GM19025 (cell line): ENCODE measurements around the gene MUTYH.
"Not testable (repeated sequence)": the region's sequence is repeated elsewhere in the genome, so short reads cannot be mapped to it uniquely, and the experiment has no call there.

Experiments used
- ATAC-seq: cut with Tn5 transposase; IDR thresholded peaks from one replicate; pipeline ENCODE4 v1.9.1; 2021; ENCODE audit warnings: mild to moderate bottlenecking, low read depth, moderate library complexity; ENCODE audit not compliant: unreplicated experiment

The MUTYH gene

GRCh38 chr1:45325851-45326506 lies 14.3 kb downstream of the MUTYH start:
- no peak for ATAC-seq

- no peak for ATAC-seq
These were observed 17.7 kb downstream of the MUTYH start for GRCh38 chr1:45322486-45323040.

DNA sequence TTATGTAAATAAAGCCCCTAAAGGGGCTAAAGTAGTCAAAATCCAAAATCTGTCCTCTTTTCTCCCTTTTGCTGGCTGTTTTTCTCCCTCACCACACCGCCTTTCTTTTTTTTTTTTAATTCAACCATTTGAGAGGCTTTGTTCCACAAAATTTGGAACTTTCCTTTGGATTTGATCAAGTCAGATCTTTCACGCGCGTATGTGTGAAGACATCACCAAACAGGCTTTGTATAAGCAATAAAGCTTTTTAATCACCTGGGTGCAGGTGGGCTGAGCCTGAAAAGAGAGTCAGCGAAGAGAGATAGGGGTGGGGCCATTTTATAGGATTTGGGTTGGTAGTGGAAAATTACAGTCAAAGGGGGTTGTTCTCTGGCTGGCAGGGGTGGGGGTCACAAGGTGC lies 18.8 kb downstream of the MUTYH start:
- ATAC-seq: no peak

GRCh38 chr1:45319761-45320160 lies 20.5 kb downstream of the MUTYH start:
- no peak for ATAC-seq

DNA sequence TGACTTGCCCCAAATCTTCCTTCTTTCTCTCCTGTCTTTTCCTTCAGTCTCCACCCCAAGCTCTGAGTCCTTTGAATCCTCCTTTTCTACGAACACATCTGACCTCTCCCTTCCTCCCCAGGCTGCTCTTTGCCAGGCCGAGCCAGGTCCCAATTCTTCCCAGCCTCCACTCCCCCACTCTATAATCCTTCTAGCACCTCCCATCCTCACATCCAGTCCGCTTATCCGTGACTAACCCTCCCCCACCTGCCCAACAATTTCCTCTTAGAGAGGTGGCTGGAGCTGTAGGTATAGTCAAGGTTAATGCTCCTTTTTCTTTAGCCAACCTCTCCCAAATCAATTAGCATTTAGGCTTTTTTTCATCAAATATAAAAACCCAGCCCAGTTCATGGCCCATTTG lies 23.1 kb downstream of the MUTYH start:
- ATAC-seq: no peak

- no peak for ATAC-seq
These were observed 26.0 kb downstream of the MUTYH start for GRCh38 chr1:45314266-45314665.

- ATAC-seq: no peak
These were observed 33.3 kb downstream of the MUTYH start for GRCh38 chr1:45306905-45307304.

DNA sequence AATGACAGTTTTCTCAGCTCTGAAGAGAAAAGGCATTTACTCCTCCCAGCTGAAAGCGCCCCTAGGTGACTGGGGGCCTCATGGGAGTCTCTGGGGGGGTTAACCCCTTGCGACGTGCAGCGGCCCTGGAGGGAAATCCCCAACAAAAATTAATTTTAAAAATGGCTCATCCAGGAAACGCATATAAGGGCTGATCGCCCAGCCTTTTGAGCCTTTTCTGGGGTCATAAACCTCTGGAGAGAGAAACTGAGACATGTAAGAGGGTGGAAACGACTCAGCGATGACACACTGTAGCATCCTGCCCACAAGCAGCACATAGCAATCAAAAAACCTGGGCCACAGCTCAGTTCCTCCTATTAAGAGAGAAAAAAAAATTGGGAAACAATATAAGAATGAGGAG lies 33.9 kb downstream of the MUTYH start:
- ATAC-seq: no peak

- no peak for ATAC-seq
These were observed 35.0 kb downstream of the MUTYH start for GRCh38 chr1:45305231-45305630.

GRCh38 chr1:45304311-45305081 lies 35.7 kb downstream of the MUTYH start:
- ATAC-seq: no peak

DNA sequence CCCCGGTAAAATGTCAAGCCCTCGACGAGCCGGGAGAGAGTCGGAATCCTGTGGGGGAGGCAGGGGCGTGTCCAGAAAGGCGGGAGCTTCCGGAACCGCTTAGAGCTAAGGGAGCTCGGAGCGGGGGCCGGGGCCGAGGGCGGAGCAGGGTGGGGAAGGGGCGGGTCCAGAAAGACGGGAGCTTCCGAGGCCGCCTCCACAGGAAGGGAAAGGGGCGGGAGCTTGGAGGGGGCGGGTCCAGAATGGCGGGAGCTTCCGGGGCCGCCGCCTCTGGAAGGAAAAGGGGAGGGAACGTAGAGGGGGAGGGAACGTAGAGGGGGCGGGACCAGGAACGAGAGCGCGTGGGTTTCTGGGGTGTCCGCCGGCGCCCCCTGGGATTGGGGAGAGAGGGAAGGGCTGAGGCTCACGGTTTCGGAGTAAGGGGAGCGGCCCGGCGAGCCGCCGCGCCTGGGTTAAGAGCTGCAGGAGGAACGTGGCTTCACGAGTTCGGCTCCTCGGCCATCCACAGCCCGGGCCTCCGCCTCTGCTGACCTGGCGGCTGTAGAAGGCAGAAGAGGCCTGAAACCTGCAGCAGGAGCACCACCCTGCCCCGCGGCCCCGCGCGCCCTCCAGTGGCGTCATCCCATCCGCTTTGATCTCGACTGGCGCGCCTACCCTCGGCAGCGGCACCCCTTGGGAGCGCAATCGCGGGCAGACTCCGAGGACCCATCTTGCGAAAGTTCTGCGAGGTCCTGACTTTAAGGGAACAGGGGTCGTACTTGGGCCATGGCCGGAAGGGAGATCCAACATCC lies 36.5 kb downstream of the MUTYH start:
- peak; percentile 63 for ATAC-seq

DNA sequence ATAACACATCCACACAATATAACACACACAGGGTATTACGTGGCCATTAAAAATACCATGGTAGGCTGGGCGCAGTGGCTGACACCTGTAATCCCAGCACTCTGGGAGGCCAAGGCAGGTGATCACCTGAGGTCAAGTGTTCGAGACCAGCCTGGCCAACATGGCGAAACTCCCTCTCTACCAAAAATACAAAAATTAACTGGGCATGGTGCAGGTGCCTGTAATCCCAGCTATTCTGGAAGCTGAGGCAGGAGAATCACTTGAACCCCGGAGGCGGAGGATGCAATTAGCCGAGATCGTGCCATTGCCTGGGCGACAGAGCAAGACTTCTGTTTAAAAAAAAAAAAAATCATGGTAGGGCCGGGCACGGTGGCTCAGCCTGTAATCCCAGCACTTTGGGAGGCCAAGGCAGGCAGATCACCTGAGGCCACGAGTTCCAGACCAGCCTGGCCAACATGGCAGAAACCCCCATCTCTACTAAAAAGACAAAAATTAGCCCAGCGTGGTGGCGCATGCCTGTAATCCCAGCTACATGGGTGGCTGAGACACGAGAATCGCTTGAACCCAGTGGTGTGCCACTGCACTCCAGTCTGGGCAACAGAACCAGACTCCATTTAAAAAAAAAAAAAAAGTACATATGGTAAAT lies 37.6 kb downstream of the MUTYH start:
- no peak for ATAC-seq

DNA sequence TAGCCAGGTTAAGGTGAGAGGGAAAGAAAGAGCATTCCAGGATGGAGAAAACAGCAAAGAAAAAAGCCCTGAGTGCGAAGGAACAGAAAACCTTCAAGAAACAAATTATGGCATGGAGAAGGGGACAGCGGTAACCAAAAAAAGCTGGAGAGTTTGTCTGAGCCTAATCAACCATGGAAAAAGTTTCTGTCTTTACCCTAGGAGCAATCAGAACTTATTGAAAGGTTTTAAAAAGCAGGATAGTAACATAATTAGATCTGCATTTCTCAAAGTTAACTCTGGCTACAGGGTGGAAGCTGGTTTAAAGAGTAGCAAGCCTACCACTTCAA lies 39.6 kb downstream of the MUTYH start:
- no peak for ATAC-seq

DNA sequence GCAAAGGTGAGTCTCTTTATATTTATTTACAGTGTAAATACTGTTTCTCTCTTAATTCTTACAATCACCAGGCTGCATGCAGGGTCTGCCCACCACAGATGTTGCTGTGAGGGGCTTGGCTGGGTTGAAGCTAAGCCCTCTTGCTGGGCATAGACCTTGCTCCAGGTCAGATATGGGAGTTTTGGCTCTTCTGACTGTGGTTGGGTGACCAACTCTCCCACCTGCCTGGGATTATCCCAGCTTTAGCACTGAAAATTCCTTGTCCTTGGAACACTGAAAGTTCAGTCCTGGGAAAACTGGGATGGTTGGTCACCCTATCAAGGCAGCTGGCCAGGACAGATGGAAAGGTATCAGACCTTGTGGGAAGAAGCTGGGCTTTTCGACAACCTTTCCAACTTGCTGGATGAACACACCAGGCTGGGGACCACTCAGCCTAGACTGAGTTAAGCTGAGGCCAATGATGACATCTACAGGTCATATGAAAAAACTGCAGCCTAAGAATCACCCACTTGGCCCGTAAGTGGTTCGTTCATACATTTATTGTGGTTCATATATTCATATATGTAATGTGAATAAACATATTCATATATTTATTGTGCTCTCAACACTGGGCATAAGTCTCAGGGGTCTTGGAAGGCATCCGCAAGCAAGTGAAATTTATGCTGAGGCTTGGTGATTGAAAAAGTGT lies 40.1 kb downstream of the MUTYH start:
- no peak for ATAC-seq

GRCh38 chr1:45299296-45299695 lies 40.9 kb downstream of the MUTYH start:
- no peak for ATAC-seq

- ATAC-seq: no peak
These were observed 42.4 kb downstream of the MUTYH start for GRCh38 chr1:45297666-45298356.

DNA sequence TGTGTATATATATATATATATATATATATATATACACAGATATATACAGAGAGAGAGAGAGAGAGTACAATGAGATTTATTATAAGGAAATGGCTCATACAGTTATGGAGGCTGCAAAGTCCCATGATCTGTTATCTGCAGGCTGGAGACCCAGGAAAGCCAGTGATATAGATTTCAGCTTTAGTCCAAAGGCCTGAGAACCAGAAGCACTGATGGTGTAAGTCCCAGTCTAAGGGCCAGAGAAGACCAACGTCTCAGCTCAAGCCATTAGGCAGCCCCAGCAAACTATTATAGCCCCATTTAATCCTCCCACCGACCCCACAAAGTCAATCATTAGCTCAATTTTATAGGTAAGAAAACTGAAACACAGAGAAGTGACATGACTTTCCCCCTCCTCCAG lies 48.5 kb downstream of the MUTYH start:
- ATAC-seq: no peak

DNA sequence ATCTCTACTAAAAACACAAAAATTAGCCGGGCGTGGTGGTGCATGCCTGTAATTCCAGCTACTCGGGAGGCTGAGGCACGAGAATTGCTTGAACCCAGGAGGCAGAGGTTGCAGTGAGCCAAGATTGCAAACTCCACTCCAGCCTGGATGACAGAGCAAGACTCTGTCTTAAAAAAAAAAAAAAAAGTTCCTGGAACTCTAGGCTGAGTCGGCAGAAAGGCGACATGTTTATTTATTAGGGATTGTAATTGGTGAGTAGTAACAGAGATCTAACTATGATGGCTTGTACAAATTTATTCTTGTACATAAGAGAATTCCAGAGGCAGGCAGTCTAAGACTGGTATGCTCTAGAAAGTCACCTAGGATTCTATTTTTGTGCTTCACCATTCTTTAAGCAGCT lies 49.2 kb downstream of the MUTYH start:
- not testable (repeated sequence) for ATAC-seq

DNA sequence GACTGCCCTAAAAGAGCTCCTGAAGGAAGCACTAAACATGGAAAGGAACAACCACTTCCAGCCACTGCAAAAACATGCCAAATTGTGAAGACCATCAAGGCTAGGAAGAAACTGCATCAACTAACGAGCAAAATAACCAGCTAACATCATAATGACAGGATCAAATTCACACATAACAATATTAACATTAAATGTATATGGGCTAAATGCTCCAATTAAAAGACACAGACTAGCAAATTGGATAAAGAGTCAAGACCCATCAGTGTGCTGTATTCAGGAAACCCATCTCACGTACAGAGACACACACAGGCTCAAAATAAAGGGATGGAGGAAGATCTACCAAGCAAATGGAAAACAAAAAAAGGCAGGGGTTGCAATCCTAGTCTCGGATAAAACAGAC lies 53.7 kb downstream of the MUTYH start:
- ATAC-seq: not testable (repeated sequence)

DNA sequence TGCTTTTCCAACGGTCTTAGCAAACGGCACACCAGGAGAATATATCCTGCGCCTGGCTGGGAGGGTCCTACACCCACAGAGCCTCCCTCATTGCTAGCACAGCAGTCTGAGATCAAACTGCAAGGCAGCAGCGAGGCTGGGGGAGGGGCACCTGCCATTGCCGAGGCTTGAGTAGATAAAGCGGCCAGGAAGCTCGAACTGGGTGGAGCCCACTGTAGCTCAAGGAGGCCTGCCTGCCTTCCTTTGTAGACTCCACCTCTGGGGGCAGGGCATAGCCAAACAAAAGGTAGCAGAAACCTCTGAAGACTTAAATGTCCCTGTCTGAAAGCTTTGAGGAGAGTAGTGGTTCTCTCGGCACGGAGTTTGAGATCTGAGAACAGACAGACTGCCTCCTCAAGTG lies 55.4 kb downstream of the MUTYH start:
- not testable (repeated sequence) for ATAC-seq
